ENCODE results near the gene SORD.

The SORD gene

DNA sequence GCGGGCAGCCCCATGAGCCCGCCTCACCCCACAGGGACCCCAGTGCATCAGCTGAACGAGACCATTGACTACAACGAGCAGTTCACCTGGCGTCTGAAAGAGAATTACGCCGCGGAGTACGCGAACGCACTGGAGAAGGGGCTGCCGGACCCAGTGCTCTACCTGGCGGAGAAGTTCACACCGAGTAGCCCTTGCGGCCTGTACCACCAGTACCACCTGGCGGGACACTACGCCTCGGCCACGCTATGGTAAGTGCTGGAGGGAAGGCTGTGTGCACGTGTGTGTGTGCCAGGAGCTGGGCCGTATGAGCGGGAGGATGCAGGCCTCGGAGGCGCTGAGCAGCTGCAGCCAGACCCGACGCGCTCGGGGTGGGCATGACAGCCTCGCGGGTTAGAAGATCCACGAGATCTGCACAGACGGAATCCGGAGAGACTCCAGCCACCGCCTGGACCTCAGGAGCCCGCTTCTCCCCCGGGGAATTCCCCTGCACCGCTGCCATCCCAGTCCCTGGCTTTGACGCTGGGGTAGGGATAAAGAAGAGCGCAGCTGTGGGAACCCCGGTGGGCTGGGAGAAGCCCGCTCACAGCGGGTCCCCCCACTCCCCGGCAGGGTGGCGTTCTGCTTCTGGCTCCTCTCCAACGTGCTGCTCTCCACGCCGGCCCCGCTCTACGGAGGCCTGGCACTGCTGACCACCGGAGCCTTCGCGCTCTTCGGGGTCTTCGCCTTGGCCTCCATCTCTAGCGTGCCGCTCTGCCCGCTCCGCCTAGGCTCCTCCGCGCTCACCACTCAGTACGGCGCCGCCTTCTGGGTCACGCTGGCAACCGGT is 93.7 kb downstream of the SORD start:
- no peak for DNase-seq (ENCODE audit: low spot score)

DNA sequence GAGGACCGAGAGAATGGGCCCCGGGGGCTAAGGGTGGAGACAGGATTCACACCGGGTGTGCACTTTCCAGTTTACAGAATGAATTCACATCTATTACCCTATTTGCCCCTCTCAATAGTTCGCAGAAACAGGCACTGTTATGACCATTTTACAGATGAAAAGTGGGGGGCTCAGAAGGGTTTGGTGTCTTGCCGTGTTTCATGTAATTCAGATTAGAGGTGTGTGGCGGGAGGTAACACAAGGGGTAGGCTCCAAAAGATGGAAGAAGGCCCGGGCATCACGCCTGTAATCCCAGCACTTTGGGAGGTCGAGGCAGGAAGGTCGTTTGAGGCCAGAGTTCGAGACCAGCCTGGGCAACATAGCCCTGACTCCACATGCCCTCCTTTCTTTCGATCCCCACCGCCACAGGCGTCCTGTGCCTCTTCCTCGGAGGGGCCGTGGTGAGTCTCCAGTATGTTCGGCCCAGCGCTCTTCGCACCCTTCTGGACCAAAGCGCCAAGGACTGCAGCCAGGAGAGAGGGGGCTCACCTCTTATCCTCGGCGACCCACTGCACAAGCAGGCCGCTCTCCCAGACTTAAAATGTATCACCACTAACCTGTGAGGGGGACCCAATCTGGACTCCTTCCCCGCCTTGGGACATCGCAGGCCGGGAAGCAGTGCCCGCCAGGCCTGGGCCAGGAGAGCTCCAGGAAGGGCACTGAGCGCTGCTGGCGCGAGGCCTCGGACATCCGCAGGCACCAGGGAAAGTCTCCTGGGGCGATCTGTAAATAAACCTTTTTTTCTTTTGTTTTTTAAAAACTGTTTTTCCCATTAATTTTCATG is 94.5 kb downstream of the SORD start:
- DNase-seq (ENCODE audit: low spot score) = no peak

DNA sequence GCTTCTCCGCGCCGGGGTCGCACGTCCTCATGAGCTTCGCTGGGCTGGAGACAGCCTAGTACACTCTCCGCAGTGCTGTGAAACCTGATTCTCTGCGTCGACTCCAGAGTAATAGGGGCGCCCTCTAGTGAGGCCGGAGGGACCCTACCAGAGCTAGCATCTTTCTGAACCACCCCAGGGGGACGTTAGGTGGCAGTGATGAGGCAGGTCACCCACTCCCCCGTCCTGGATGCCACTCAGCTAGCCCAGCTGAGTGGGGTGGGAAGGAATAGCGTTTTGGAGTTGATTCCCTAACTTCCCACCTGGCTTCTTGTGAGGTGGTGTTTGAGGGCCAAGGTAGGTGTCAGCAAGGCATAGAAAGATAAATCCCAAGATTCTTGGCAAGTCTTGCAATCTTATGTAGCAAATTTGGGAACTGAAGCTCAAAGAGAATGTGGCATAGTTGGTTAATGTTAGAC is 95.2 kb downstream of the SORD start:
- DNase-seq (ENCODE audit: low spot score) = peak; percentile 80

DNA sequence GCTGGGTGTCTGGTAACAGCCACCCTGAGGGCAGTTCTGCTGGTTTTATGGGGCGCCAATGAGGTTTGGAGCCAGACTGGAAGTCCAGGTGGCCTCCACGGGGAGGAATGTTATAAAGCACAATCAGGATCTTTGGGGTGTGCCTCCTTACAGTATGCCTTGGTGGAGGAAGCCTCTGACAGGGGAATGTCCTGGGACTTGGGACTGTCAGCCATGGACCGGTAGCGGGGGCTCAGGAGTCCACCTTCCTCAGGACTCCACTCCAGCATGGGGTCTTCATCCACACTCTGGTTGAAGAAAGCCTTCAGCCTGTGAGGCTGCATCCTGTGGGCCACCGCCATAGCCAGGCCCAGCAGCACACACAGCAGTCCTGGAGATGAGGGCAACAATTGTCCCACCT is 96.0 kb downstream of the SORD start:
- DNase-seq (ENCODE audit: low spot score) = no peak

DNA sequence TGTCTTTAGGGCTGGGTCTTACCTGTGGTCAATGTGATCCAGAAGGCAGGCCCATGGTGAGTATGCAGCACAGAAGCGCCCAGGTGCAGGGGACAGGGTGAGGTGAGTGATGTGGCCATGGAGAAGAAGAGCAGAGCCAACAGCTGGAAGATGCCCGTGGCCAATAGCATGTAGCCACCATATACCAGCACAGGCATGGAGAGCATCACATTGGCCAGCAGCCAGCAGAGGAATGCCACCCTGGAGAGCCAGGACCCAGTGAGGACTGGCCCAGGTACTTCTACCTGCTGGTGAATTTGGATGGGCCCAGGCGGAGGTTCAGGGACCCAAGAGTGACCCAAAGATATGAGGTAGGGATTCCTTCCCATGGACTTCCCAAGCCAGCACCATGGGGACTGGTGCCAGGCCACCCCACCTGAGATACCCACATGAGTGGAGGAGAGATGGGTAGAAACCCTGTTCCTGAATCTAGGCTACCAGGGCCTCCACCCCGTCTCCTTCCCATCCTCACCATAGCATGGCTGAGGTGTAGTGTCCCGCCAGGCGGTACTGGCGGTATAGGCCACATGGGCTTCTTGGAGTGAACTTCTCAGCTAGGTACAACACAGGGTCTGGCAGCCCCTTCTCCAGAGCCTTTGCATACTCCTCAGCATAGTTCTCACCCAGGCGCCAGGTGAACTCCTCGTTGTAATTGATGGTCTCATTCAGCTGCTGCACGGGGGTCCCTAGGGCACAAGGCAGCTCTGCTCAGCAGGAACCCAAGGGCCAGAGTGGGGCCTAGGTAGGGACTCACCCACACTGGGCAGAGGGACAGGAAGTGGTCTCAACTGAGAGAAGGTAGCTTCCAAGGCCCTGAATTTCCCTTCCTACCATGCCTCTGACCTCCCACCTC is 97.3 kb downstream of the SORD start:
- DNase-seq (ENCODE audit: low spot score) = no peak

DNA sequence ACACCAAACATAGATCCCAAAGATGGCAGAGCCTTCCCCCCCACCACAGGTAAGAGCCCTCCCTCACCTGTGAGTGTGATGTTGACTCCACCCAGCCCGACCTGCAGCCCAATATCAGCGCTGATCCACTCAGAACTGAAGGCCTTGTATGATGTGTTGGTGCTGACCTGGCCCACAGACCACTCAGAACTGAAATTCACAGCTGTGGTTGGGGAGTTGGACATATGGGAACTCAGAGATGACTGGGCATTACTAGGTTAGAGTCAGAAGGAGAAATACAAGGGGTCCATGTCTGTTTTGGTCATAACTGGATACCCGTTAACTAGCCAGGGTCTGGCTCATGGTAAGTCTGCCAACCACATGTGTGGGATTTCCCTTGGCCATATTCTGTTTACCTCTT is 98.0 kb downstream of the SORD start:
- DNase-seq (ENCODE audit: low spot score) = no peak

DNA sequence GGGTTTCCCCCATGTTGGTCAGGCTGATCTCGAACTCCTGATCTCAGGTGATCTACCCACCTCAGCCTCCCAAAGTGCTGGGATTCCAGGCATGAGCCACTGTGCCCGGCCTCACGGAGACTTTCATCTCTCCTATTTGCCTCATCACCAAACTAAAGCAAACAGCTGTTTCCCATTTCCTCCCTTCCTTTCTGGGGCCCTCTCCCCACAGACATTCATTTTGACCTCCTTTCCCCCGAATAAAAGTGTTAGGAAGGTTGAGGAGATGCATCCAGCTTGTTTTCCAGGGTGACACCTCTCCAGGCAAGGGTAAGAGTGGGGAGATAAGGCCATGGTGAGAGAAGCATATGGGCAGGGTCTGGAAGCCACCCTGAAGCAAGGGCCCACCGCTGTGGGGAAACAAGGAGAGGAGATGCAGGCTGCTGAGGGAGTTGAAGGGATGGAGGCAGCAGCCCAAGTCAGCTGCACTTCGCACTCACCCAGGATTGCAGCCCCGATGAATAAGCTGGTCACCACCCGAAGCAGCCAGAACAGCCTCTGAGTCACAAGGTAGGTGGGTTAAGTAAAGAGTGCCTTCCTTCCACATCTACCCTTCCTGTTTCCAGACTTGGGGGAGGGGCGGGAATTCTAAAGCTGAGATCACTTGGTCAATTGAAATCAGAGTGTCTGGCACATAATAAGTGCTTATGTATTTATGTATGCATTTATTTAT is 98.9 kb downstream of the SORD start:
- peak; percentile 13 for DNase-seq (ENCODE audit: low spot score)

DNA sequence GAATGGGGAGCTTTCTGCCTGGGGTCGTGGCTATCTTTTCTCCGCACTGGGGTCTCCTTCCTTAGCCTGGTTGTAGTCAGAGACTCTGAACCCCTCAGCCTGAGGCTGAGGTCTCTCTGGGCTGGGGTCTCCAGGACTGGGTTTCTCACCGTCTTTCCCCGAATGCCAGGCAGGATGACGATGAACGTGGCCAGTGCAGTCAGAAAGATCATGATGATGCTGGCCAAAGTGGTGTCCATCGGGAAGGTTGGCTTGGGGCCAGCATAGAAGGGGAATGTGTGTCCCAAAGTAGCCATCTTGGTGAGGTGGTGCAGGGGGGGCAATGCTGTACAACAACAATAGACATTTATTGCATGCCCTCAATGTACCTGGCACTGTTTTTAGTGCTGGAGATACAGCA is 99.7 kb downstream of the SORD start:
- DNase-seq (ENCODE audit: low spot score) = no peak

DNA sequence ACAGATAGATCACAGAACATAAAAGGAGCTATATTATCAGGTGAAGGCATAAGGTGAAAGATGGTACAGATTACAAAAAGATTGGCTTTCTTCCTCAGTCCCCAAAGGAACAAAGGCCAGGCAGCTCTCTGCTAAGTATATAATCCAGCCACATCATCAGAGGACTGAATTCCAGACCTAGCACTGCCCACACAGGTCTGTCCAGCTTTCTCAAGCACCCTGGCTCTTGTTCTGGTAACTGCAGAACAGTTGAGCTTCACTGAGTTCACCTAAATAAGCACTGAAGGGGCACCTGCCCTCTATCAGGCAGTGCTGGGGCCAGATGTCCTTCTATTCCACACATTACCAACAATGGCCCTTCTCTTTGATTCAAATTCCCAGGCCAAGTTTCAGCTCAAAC is 100.4 kb downstream of the SORD start:
- DNase-seq (ENCODE audit: low spot score) = no peak

DNA sequence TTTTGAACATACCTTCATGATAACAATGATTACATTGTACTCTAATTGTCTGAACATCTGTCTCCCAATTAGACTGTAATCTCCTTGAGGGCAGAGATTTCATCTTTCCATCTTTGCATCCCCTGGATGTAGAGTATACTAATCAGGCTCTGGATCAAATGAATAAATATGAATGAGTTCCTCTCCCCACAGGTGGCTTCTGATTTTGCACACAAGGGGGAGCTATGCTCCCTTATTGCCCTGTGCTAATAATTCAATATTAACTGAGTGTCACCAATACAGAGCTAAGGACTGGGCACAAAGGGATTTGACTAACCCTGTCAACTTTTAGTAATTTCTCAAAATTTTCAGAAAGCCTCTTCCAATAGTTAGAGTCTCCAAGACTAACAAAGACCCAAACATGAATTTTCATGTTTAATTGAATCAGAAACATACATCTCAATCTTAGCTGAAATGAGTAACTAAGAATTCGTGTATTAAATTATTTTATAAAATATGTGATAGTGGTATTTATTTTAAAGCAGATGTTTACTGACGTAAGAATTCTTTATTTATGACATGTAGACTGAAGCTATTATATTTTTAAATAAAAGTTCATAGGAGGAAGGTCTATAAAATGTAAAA is 103.7 kb downstream of the SORD start:
- DNase-seq (ENCODE audit: low spot score) = peak; percentile 26
